Panc1 (cell line): Measurements from ENCODE around the gene LIN28A. TPM values are rescaled to one million over a fixed set of nuclear protein-coding genes. Genes with fewer than 3 reads are reported as not detected.

Experiments
- ATAC-seq: fragments of 200-7000 bp; cut with Tn5 transposase; 2 replicates; pipeline ENCODE4 v1.9.1; 2020; ENCODE audit warnings: mild to moderate bottlenecking, moderate library complexity
- BruUV-seq: library from RNA; stranded (reverse); fragments of 400-500 nt; replicated peaks from 2 replicates; lab custom pipeline; 2021; lab: Mats Ljungman, UMichigan
- CTCF ChIA-PET: fragments of 300-600 bp; sonication (Branson Sonifier 250); formaldehyde crosslinking; loops from one replicate; lab custom pipeline; 2022; ENCODE audit warnings: antibody characterized with exemption; lab: Charles Lee
- POLR2A ChIA-PET: fragments of 300-600 bp; sonication (Branson Sonifier 250); formaldehyde crosslinking; loops from one replicate; lab custom pipeline; 2022; ENCODE audit warnings: antibody characterized with exemption; lab: Charles Lee
- DNase-seq: peaks from one replicate; pipeline ENCODE4 v3.0.0-alpha.2; 2010; ENCODE audit warnings: low read depth, low spot score
- H3K27ac ChIP-seq: 2 replicates; pipeline ENCODE4 v1.5.1; 2011; ENCODE audit warnings: mild to moderate bottlenecking, low read length, inconsistent platforms
- H3K27me3 ChIP-seq: fragments of 200-500 bp; sonication (Bioruptor generic); 2 replicates; pipeline ENCODE4 v1.6.0; 2014; ENCODE audit warnings: low read length, inconsistent platforms; ENCODE audit not compliant: control insufficient read depth, insufficient read depth
- H3K36me3 ChIP-seq: fragments of 200-500 bp; sonication (Bioruptor generic); 2 replicates; pipeline ENCODE4 v1.5.1; 2014; ENCODE audit warnings: inconsistent platforms, mild to moderate bottlenecking, low read length, moderate library complexity; ENCODE audit not compliant: control insufficient read depth, insufficient read depth
- H3K4me1 ChIP-seq: 2 replicates; pipeline ENCODE4 v1.5.1; 2011; ENCODE audit warnings: inconsistent platforms, mild to moderate bottlenecking, low read length, moderate library complexity; ENCODE audit not compliant: control insufficient read depth, insufficient read depth
- H3K4me3 ChIP-seq, 2 experiments: 2 replicates each; pipeline ENCODE4 v1.5.1; 2011 to 2012; ENCODE audit warnings: low read depth in 2 of 2, low read length in 2 of 2, mild to moderate bottlenecking in 2 of 2, inconsistent platforms in 1 of 2, moderate library complexity in 1 of 2
- H3K9me3 ChIP-seq: fragments of 200-500 bp; sonication (Bioruptor generic); 2 replicates; pipeline ENCODE4 v1.5.1; 2014; ENCODE audit warnings: low read depth, mild to moderate bottlenecking, inconsistent platforms, low read length, moderate library complexity; ENCODE audit not compliant: control insufficient read depth, insufficient read depth
- POLR2AphosphoS5 ChIP-seq: IDR thresholded peaks from 2 replicates; pipeline ENCODE4 v1.6.1; 2012; ENCODE audit warnings: mild to moderate bottlenecking, low read depth, low read length, moderate library complexity
- SIN3A ChIP-seq: IDR thresholded peaks from 2 replicates; pipeline ENCODE4 v1.6.1; 2012; ENCODE audit warnings: low read depth, mild to moderate bottlenecking, low read length, moderate library complexity, borderline replicate concordance; ENCODE audit not compliant: insufficient read depth
- TCF7L2 ChIP-seq: IDR thresholded peaks from 2 replicates; pipeline ENCODE4 v1.6.1; 2011; ENCODE audit warnings: mild to moderate bottlenecking, low read depth, low read length, inconsistent platforms
- in situ Hi-C: cut with HindIII; loops from 2 replicates; pipeline ENCODE4 v1.10.0; 2016; ENCODE audit warnings: low sequenced_read_pairs, low pct_unique_long_range_greater_than_20kb
- intact Hi-C: fragments of 100-400 bp; cut with micrococcal nuclease; formaldehyde crosslinking; loops from one replicate; pipeline ENCODE4 v1.10.0; 2022; ENCODE audit not compliant: unreplicated experiment
- total RNA-seq: library from RNA; stranded (reverse); gene quantifications from one replicate; pipeline ENCODE4 v1.2.1, GENCODE V29; 2021; ENCODE audit not compliant: unreplicated experiment
- TF ChIP-seq, protein P1 (sequence below): fragments of 450-650 bp; IDR thresholded peaks from 2 replicates; pipeline ENCODE4 v1.5.1; 2017; ENCODE audit warnings: mild to moderate bottlenecking
- TF ChIP-seq, protein P2 (sequence below), 2 experiments: IDR thresholded peaks; 2 replicates each; pipeline ENCODE4 v1.6.1; 2011 to 2012; ENCODE audit warnings: low read depth in 2 of 2, control low read depth in 1 of 2, low read length in 1 of 2, mild to moderate bottlenecking in 1 of 2, moderate library complexity in 1 of 2; ENCODE audit not compliant: insufficient read depth in 1 of 2

The LIN28A gene
- total RNA-seq, 1 experiment from 2014 or later = 0.64 TPM

DNA sequence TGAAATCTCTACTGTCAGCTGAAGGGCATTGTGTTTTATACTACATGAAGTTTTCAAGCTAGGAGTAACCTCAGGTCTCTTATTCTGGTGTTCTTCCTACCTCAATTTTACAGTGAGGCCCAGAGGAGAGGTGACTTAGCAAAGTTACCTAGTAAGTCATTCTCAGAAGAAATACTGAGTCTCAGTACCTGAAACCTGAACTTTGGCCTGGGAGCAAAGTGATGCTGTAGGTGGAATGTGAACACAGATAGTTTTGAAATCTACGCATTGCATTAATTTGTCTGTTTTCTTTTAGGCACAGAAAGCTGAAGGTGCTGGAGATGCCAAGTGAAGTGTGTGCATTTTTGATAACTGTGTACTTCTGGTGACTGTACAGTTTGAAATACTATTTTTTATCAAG lies 64.2 kb downstream of the LIN28A start:
- DNase-seq = no peak
- Histone ChIP-seq H3K27me3 (no peaks in the 10 kb centered on the region), H3K36me3 (peaks cover 36% of the 10 kb centered on the region), H3K4me1 (peaks cover 21% of the 10 kb centered on the region), H3K9me3 (no peaks in the 10 kb centered on the region), H3K4me3 (no peak overlapping the region), H3K27ac (0 out of 2 replicates have a peak overlapping the region, but pooled peaks have one; percentile 15)
- no peak for ATAC-seq
- TF ChIP-seq SIN3A (no peak), POLR2AphosphoS5 (no peak), TCF7L2 (no peak)
- TF ChIP-seq, protein P1, sequence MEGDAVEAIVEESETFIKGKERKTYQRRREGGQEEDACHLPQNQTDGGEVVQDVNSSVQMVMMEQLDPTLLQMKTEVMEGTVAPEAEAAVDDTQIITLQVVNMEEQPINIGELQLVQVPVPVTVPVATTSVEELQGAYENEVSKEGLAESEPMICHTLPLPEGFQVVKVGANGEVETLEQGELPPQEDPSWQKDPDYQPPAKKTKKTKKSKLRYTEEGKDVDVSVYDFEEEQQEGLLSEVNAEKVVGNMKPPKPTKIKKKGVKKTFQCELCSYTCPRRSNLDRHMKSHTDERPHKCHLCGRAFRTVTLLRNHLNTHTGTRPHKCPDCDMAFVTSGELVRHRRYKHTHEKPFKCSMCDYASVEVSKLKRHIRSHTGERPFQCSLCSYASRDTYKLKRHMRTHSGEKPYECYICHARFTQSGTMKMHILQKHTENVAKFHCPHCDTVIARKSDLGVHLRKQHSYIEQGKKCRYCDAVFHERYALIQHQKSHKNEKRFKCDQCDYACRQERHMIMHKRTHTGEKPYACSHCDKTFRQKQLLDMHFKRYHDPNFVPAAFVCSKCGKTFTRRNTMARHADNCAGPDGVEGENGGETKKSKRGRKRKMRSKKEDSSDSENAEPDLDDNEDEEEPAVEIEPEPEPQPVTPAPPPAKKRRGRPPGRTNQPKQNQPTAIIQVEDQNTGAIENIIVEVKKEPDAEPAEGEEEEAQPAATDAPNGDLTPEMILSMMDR = no peak
- TF ChIP-seq, protein P2, sequence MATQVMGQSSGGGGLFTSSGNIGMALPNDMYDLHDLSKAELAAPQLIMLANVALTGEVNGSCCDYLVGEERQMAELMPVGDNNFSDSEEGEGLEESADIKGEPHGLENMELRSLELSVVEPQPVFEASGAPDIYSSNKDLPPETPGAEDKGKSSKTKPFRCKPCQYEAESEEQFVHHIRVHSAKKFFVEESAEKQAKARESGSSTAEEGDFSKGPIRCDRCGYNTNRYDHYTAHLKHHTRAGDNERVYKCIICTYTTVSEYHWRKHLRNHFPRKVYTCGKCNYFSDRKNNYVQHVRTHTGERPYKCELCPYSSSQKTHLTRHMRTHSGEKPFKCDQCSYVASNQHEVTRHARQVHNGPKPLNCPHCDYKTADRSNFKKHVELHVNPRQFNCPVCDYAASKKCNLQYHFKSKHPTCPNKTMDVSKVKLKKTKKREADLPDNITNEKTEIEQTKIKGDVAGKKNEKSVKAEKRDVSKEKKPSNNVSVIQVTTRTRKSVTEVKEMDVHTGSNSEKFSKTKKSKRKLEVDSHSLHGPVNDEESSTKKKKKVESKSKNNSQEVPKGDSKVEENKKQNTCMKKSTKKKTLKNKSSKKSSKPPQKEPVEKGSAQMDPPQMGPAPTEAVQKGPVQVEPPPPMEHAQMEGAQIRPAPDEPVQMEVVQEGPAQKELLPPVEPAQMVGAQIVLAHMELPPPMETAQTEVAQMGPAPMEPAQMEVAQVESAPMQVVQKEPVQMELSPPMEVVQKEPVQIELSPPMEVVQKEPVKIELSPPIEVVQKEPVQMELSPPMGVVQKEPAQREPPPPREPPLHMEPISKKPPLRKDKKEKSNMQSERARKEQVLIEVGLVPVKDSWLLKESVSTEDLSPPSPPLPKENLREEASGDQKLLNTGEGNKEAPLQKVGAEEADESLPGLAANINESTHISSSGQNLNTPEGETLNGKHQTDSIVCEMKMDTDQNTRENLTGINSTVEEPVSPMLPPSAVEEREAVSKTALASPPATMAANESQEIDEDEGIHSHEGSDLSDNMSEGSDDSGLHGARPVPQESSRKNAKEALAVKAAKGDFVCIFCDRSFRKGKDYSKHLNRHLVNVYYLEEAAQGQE (IDR thresholded peaks at IDR 0.05; ENCODE audit: insufficient read depth in 1 of 2, low read depth in 2 of 2, low read length in 1 of 2) = no peak
- CTCF ChIA-PET = no interaction called here
- BruUV-seq = no TSS peak
- in situ Hi-C loops (no loop called here), intact Hi-C loops (loop anchor here (10.0 kb wide), 1 partner anchor 60 kb away; no protein-coding TSS in a partner anchor)
- POLR2A ChIA-PET = no interaction called here

DNA sequence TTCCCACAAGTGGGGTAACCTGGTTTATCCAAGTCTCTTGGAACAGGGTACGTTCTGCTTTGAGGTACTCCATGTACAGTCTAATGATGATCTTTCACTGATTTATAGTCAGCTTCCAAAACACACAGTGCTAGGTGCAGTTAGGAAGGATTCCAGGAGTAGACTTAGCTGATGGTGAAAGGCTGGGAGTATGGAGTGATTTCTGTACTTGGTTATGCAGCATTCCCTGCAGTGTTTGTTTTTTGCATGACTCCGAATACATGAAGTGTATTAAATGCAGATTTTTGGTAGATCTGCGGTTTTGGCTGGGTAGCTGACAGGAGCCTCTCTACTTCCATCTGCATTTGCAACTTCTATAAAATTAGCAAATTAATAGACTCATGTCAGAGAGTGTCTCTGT lies 65.4 kb downstream of the LIN28A start:
- intact Hi-C loops = loop anchor here (10.0 kb wide), 1 partner anchor 59 kb away; no protein-coding TSS in a partner anchor
- in situ Hi-C loops = no loop called here
- no peak for ATAC-seq
- BruUV-seq = no TSS peak
- Histone ChIP-seq H3K27ac (no peak overlapping the region), H3K4me1 (peaks cover 14% of the 10 kb centered on the region), H3K4me3 (no peak overlapping the region), H3K36me3 (peaks cover 36% of the 10 kb centered on the region), H3K9me3 (no peaks in the 10 kb centered on the region), H3K27me3 (no peaks in the 10 kb centered on the region)
- CTCF ChIA-PET = interaction anchor here (0.6 kb wide), 1 partner anchor 16 kb away, joined by 3 read pairs; no protein-coding TSS in a partner anchor
- POLR2A ChIA-PET = no interaction called here
- DNase-seq = no peak
- TF ChIP-seq TCF7L2 (no peak), SIN3A (no peak), POLR2AphosphoS5 (no peak)
- TF ChIP-seq, protein P2 (IDR thresholded peaks at IDR 0.05; ENCODE audit: insufficient read depth in 1 of 2, low read depth in 2 of 2, low read length in 1 of 2) = no peak
- TF ChIP-seq, protein P1 = no peak
